A549 (cell line): ENCODE results near the gene MS4A6A. TPM values are rescaled to one million over a fixed set of nuclear protein-coding genes. Genes with fewer than 3 reads are reported as not detected.

Experiments used
- ATAC-seq, 2 experiments: fragments of 200-7000 bp in 1 of 2; fragments of >200 bp in 1 of 2; cut with Nextera tagmentation in 1 of 2; cut with Tn5 transposase in 1 of 2; 3 replicates each; pipeline versions ENCODE4 v1.8.0 to v1.9.1; 2018 to 2020; ENCODE audit warnings: mild to moderate bottlenecking in 1 of 2, moderate library complexity in 1 of 2
- CTCF ChIA-PET: fragments of 300-600 bp; sonication (Branson Sonifier 250); formaldehyde crosslinking; extraction: SDS; loops from one replicate; lab custom pipeline; 2021; ENCODE audit warnings: antibody characterized with exemption, inconsistent platforms; lab: Yijun Ruan, JAX
- POLR2A ChIA-PET: fragments of 350-600 bp; formaldehyde crosslinking; extraction: SDS; loops from one replicate; lab custom pipeline; 2021; ENCODE audit warnings: antibody characterized with exemption, inconsistent platforms; lab: Yijun Ruan, JAX
- DNase-seq, 2 experiments: peaks; one replicate each; pipeline versions ENCODE4 v3.0.0 to v3.0.0-alpha.2; 2011 to 2016; ENCODE audit warnings: low read depth in 1 of 2, low spot score in 1 of 2
- FAIRE-seq: peaks from 2 replicates; lab custom pipeline; 2011; peaks lifted over from hg19 to GRCh38; lab: Jason Lieb, UNC
- H3K27ac ChIP-seq, 2 experiments: fragments of >200 bp; sonication (Bioruptor Twin); formaldehyde crosslinking; 3 replicates each; pipeline ENCODE4 v1.5.1; 2016 to 2017
- H3K4me1 ChIP-seq: fragments of >200 bp; sonication (Bioruptor Twin); formaldehyde crosslinking; 3 replicates; pipeline ENCODE4 v1.6.1; 2016
- H3K4me2 ChIP-seq: fragments of >200 bp; sonication (Bioruptor Twin); formaldehyde crosslinking; 3 replicates; pipeline ENCODE4 v1.6.1; 2016
- H3K4me3 ChIP-seq: fragments of >200 bp; sonication (Bioruptor Twin); formaldehyde crosslinking; 3 replicates; pipeline ENCODE4 v1.5.1; 2016
- H3K9me3 ChIP-seq: fragments of >200 bp; sonication (Bioruptor Twin); formaldehyde crosslinking; 3 replicates; pipeline ENCODE4 v1.6.1; 2016
- BHLHE40 ChIP-seq: IDR thresholded peaks from 2 replicates; pipeline ENCODE4 v1.6.1; 2012; ENCODE audit warnings: low read depth, low read length, inconsistent platforms
- CBX2 ChIP-seq: fragments of 200-600 bp; sonication (generic); IDR thresholded peaks from 2 replicates; pipeline ENCODE4 v1.6.1; 2016; ENCODE audit warnings: low read depth, mild to moderate bottlenecking, borderline replicate concordance
- CBX8 ChIP-seq: fragments of 200-600 bp; sonication (generic); IDR thresholded peaks from 2 replicates; pipeline ENCODE4 v1.6.1; 2016
- CHD2 ChIP-seq: fragments of 150-350 bp; IDR thresholded peaks from 2 replicates; pipeline ENCODE4 v1.6.1; 2014; ENCODE audit warnings: low read length; ENCODE audit not compliant: partially characterized antibody
- EHMT2 ChIP-seq: fragments of 200-600 bp; sonication (generic); IDR thresholded peaks from 2 replicates; pipeline ENCODE4 v1.6.1; 2016; ENCODE audit warnings: antibody characterized with exemption, low read depth, mild to moderate bottlenecking, moderate library complexity
- FOSL2 ChIP-seq, 2 experiments: fragments of 450-650 bp in 1 of 2; fragments of >200 bp in 1 of 2; sonication (Bioruptor Twin) in 1 of 2; formaldehyde crosslinking; IDR thresholded peaks; 2 replicates each; pipeline versions ENCODE4 v1.5.0 to v1.6.1; 2016 to 2020; ENCODE audit warnings: mild to moderate bottlenecking in 1 of 2, moderate library complexity in 1 of 2
- FOXS1 ChIP-seq: fragments of 250-450 bp; sonication (Bioruptor Pico); IDR thresholded peaks from 2 replicates; pipeline ENCODE4 v1.5.0; 2020; ENCODE audit warnings: mild to moderate bottlenecking, moderate library complexity
- GATA3 ChIP-seq: IDR thresholded peaks from 2 replicates; pipeline ENCODE4 v1.6.1; 2012; ENCODE audit warnings: borderline replicate concordance
- HES2 ChIP-seq: fragments of >200 bp; sonication (Bioruptor Twin); formaldehyde crosslinking; IDR thresholded peaks from 2 replicates; pipeline ENCODE4 v1.6.1; 2016
- HMGXB4 ChIP-seq: fragments of 250-450 bp; sonication (Bioruptor Pico); IDR thresholded peaks from 2 replicates; pipeline ENCODE4 v1.5.0; 2021; ENCODE audit warnings: mild to moderate bottlenecking, moderate library complexity, borderline replicate concordance
- HOXA7 ChIP-seq: fragments of 250-450 bp; sonication (Bioruptor Pico); IDR thresholded peaks from 2 replicates; pipeline ENCODE4 v1.5.0; 2020; ENCODE audit warnings: mild to moderate bottlenecking, moderate library complexity
- HOXB13 ChIP-seq: fragments of 250-450 bp; sonication (Bioruptor Pico); IDR thresholded peaks from 2 replicates; pipeline ENCODE4 v1.5.0; 2020; ENCODE audit warnings: low read depth, mild to moderate bottlenecking, moderate library complexity
- JUNB ChIP-seq: fragments of >200 bp; sonication (Bioruptor Twin); formaldehyde crosslinking; IDR thresholded peaks from 2 replicates; pipeline ENCODE4 v1.6.1; 2016
- KDM1A ChIP-seq: fragments of 200-600 bp; sonication (generic); IDR thresholded peaks from 2 replicates; pipeline ENCODE4 v1.6.1; 2016; ENCODE audit warnings: low read depth, mild to moderate bottlenecking
- MAFK ChIP-seq: fragments of 450-650 bp; IDR thresholded peaks from 2 replicates; pipeline ENCODE4 v1.6.1; 2014; ENCODE audit not compliant: partially characterized antibody
- NPAS2 ChIP-seq: fragments of 250-450 bp; sonication (Bioruptor Pico); IDR thresholded peaks from 2 replicates; pipeline ENCODE4 v1.8.0; 2022; ENCODE audit warnings: mild to moderate bottlenecking, moderate library complexity, borderline replicate concordance
- RAD21 ChIP-seq, 2 experiments: fragments of >200 bp in 1 of 2; sonication (Bioruptor Twin) in 1 of 2; formaldehyde crosslinking in 1 of 2; IDR thresholded peaks in 1 of 2; conservative IDR thresholded peaks in 1 of 2; 2 replicates in 1 of 2; 3 replicates in 1 of 2; pipeline ENCODE4 v1.6.1; 2012 to 2018; ENCODE audit warnings: inconsistent platforms in 1 of 2
- RCOR1 ChIP-seq: fragments of 150-350 bp; IDR thresholded peaks from 2 replicates; pipeline ENCODE4 v1.6.1; 2014; ENCODE audit warnings: antibody characterized with exemption, low read length, low read depth
- TFCP2L1 ChIP-seq: fragments of 250-450 bp; sonication (Bioruptor Pico); IDR thresholded peaks from 2 replicates; pipeline ENCODE4 v1.5.0; 2021; ENCODE audit warnings: mild to moderate bottlenecking
- TP53 ChIP-seq: fragments of 250-450 bp; sonication (Bioruptor Pico); IDR thresholded peaks from 2 replicates; pipeline ENCODE4 v1.5.0; 2021; ENCODE audit warnings: mild to moderate bottlenecking, moderate library complexity
- ZC3H11A ChIP-seq: fragments of 450-650 bp; IDR thresholded peaks from 2 replicates; pipeline ENCODE4 v1.6.1; 2014; ENCODE audit warnings: antibody characterized with exemption, mild to moderate bottlenecking
- ZNF302 ChIP-seq: fragments of 250-450 bp; sonication (Bioruptor Pico); IDR thresholded peaks from 2 replicates; pipeline ENCODE4 v1.9.0; 2021; ENCODE audit warnings: inconsistent platforms, mild to moderate bottlenecking, moderate library complexity
- ZSCAN20 ChIP-seq: fragments of 250-450 bp; sonication (Bioruptor Pico); IDR thresholded peaks from 2 replicates; pipeline ENCODE4 v1.8.0; 2022; ENCODE audit warnings: mild to moderate bottlenecking, moderate library complexity
- WGBS: methylation state at CpG from one replicate; pipeline ENCODE4 v1.1.6; 2017; ENCODE audit errors: missing lambda C conversion rate; 5-methylcytosine and 5-hydroxymethylcytosine counted together
- polyA plus RNA-seq, 4 experiments: library from polyadenylated mRNA; depleted of rRNA in 3 of 4; stranded (reverse); fragments of >200 nt; fragmentation: RNase III in 1 of 4; extraction: RNeasy Plus Mini Kit Qiagen cat#74134 plus additional on column Dnase treatment in 1 of 4; gene quantifications; 2 replicates in 3 of 4; 3 replicates in 1 of 4; pipeline ENCODE4 v1.2.3, GENCODE V29; 2011 to 2017
- TF ChIP-seq, protein P1 (sequence below): fragments of >200 bp; sonication (Bioruptor Twin); formaldehyde crosslinking; IDR thresholded peaks from 3 replicates; pipeline ENCODE4 v1.6.1; 2016
- TF ChIP-seq, protein P2 (sequence below): IDR thresholded peaks from 2 replicates; pipeline ENCODE4 v1.6.1; 2012
- TF ChIP-seq, protein P3 (sequence below): fragments of >200 bp; sonication (Bioruptor Twin); formaldehyde crosslinking; IDR thresholded peaks from 3 replicates; pipeline ENCODE4 v1.5.1; 2016
- TF ChIP-seq, protein P4 (sequence below): fragments of 200-600 bp; sonication (generic); IDR thresholded peaks from 2 replicates; pipeline ENCODE4 v1.6.1; 2016; ENCODE audit warnings: antibody characterized with exemption, mild to moderate bottlenecking, moderate library complexity

MS4A6A gene
- polyA plus RNA-seq, 2 of the 4 experiments (the other 2 are of a cell fraction) = not detected

DNA sequence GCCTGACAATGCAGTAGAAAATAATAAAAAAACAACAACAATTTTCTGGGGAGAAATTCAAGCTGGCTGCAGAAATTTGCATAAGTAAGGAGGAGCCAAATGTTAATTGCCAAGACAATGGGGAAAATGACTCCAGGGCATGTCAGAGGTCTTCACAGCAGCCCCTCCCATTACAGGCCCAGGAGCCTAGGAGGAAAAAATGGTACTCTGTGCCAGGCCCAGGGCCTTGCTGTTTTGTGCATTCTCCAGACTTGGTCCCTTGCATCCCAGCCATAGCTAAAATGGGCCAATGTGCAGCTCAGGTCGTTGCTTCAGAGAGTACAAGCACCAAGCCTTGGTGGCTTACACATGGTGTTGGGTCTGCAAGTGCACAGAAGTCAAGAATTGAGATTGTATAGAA, 49.0 kb downstream of the MS4A6A start:
- TF ChIP-seq, protein P1, sequence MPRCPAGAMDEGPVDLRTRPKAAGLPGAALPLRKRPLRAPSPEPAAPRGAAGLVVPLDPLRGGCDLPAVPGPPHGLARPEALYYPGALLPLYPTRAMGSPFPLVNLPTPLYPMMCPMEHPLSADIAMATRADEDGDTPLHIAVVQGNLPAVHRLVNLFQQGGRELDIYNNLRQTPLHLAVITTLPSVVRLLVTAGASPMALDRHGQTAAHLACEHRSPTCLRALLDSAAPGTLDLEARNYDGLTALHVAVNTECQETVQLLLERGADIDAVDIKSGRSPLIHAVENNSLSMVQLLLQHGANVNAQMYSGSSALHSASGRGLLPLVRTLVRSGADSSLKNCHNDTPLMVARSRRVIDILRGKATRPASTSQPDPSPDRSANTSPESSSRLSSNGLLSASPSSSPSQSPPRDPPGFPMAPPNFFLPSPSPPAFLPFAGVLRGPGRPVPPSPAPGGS = no peak
- TF ChIP-seq ZNF302 (CRISPR knock-in tag) = no peak
- TF ChIP-seq MAFK = no peak
- no peak for TF ChIP-seq HOXB13 (CRISPR knock-in tag)
- TF ChIP-seq ZC3H11A = no peak
- TF ChIP-seq KDM1A = no peak
- no peak for TF ChIP-seq HMGXB4 (CRISPR knock-in tag)
- TF ChIP-seq JUNB = no peak
- TF ChIP-seq, protein P2, sequence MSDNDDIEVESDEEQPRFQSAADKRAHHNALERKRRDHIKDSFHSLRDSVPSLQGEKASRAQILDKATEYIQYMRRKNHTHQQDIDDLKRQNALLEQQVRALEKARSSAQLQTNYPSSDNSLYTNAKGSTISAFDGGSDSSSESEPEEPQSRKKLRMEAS = no peak
- H3K9me3 ChIP-seq = no peaks in the 10 kb centered on the region
- ATAC-seq = no peak
- POLR2A ChIA-PET = no interaction called here
- no peak overlapping the region for H3K4me3 ChIP-seq
- CTCF ChIA-PET = no interaction called here
- no peak for FAIRE-seq
- H3K27ac ChIP-seq = no peak overlapping the region
- no peak overlapping the region for H3K4me2 ChIP-seq
- 0% methylated on average over 1 of the region's 1 CpG for WGBS
- no peaks in the 10 kb centered on the region for H3K4me1 ChIP-seq
- no peak for DNase-seq

- POLR2A ChIA-PET = no interaction called here
- CTCF ChIA-PET = no interaction called here
- ATAC-seq (no peak), FAIRE-seq (no peak), DNase-seq (no peak)
- Histone ChIP-seq H3K4me2 (no peak overlapping the region), H3K27ac (no peak overlapping the region), H3K4me1 (no peaks in the 10 kb centered on the region), H3K4me3 (no peak overlapping the region), H3K9me3 (no peaks in the 10 kb centered on the region)
- TF ChIP-seq EHMT2 (no peak), CHD2 (no peak), TFCP2L1 (CRISPR knock-in tag) (no peak), CBX2 (no peak), GATA3 (no peak), BHLHE40 (no peak), FOSL2 (IDR thresholded peaks at IDR 0.05) (no peak), FOSL2 (CRISPR knock-in tag; IDR thresholded peaks at IDR 0.05) (no peak), HES2 (no peak), RAD21 (conservative IDR thresholded peaks at IDR 0.05 in 1 of 2, IDR thresholded peaks at IDR 0.05 in 1 of 2) (no peak), ZSCAN20 (CRISPR knock-in tag) (no peak), CBX8 (no peak), RCOR1 (no peak), NPAS2 (CRISPR knock-in tag) (no peak), FOXS1 (CRISPR knock-in tag) (no peak), HOXA7 (CRISPR knock-in tag) (no peak), TP53 (CRISPR knock-in tag) (no peak)
- TF ChIP-seq, protein P3, sequence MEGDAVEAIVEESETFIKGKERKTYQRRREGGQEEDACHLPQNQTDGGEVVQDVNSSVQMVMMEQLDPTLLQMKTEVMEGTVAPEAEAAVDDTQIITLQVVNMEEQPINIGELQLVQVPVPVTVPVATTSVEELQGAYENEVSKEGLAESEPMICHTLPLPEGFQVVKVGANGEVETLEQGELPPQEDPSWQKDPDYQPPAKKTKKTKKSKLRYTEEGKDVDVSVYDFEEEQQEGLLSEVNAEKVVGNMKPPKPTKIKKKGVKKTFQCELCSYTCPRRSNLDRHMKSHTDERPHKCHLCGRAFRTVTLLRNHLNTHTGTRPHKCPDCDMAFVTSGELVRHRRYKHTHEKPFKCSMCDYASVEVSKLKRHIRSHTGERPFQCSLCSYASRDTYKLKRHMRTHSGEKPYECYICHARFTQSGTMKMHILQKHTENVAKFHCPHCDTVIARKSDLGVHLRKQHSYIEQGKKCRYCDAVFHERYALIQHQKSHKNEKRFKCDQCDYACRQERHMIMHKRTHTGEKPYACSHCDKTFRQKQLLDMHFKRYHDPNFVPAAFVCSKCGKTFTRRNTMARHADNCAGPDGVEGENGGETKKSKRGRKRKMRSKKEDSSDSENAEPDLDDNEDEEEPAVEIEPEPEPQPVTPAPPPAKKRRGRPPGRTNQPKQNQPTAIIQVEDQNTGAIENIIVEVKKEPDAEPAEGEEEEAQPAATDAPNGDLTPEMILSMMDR = no peak
- TF ChIP-seq, protein P4, sequence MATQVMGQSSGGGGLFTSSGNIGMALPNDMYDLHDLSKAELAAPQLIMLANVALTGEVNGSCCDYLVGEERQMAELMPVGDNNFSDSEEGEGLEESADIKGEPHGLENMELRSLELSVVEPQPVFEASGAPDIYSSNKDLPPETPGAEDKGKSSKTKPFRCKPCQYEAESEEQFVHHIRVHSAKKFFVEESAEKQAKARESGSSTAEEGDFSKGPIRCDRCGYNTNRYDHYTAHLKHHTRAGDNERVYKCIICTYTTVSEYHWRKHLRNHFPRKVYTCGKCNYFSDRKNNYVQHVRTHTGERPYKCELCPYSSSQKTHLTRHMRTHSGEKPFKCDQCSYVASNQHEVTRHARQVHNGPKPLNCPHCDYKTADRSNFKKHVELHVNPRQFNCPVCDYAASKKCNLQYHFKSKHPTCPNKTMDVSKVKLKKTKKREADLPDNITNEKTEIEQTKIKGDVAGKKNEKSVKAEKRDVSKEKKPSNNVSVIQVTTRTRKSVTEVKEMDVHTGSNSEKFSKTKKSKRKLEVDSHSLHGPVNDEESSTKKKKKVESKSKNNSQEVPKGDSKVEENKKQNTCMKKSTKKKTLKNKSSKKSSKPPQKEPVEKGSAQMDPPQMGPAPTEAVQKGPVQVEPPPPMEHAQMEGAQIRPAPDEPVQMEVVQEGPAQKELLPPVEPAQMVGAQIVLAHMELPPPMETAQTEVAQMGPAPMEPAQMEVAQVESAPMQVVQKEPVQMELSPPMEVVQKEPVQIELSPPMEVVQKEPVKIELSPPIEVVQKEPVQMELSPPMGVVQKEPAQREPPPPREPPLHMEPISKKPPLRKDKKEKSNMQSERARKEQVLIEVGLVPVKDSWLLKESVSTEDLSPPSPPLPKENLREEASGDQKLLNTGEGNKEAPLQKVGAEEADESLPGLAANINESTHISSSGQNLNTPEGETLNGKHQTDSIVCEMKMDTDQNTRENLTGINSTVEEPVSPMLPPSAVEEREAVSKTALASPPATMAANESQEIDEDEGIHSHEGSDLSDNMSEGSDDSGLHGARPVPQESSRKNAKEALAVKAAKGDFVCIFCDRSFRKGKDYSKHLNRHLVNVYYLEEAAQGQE = no peak
- TF ChIP-seq, protein P1 = no peak
- WGBS = 2% methylated on average over 3 of the region's 3 CpGs
Observed at GRCh38 chr11:60131912-60132311, 51.0 kb downstream of the MS4A6A start.
